Measurements from ENCODE around the gene C20orf204.

DNA sequence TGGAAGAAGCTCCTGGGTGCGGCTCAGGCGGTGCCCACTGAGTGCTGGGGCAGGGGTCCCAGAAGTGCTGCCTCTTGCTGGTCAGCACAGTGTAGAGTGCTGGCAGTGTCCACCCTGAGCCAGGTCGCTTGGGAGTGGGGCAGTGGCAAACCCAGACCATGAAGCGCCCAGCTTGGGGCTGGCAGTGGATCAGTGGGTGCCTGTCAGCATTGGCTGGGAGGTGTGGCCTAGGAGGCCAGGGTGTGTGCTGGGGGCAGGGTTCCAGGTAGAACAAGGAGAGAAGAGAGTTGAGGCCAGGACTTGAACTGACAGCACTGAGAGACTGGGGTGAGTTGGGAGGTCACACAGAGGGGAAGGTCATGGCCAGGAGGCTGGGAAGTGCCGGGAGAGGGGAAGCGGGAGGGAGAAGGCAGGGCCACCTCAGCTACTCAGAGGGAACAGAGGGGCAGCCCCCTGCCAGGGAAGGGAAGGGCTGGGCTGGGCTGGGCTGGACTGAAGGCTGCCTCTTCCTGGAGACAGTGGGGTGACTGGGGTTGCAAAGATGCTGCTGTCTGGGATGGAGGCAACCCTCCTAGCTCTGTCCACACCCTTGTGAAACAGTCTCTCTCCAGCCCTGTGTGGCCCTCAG is 31.1 kb downstream of the C20orf204 start:
- TF ChIP-seq CTCF (IDR thresholded peaks at IDR 0.05; ENCODE audit: low read depth, low read length, missing input control) (no peak), RAD21 (IDR thresholded peaks at IDR 0.05) (no peak), MAX (IDR thresholded peaks at IDR 0.05) (no peak), YY1 (IDR thresholded peaks at IDR 0.05) (no peak)
- TF ChIP-seq, protein P1, sequence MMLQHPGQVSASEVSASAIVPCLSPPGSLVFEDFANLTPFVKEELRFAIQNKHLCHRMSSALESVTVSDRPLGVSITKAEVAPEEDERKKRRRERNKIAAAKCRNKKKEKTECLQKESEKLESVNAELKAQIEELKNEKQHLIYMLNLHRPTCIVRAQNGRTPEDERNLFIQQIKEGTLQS (IDR thresholded peaks at IDR 0.05), result no peak
